Measurements from ENCODE around the gene ESPN. TPM values are rescaled to one million over a fixed set of nuclear protein-coding genes. Genes with fewer than 3 reads are reported as not detected.

Gene ESPN
- total RNA-seq, 3 donors from 2014 or later (not counting 1 experiment from before 2014, with no cell fraction given), result 1.1 to 2.0 (median 1.7) TPM

DNA sequence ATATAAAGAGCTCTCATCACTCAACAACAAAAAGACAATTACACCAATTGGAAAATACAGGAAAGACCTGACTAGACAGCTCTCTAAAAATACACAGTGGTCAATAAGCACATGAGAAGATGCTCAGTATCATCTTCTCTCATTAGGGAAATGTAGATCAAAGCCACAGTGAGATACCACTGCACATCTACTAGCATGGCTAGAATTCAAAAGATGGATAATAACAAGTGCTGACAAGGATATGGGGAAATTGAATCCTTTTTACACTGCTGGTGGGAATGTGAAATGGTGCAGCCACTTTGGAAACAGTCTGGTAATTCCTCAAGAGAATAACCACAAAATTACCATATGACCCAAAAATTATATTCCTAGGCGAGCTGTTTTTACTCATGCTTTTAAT lies 40.4 kb upstream of the ESPN start:
- Histone ChIP-seq H3K4me3 (ENCODE audit: low read length) (no peak overlapping the region), H3K27me3 (ENCODE audit: control insufficient read depth, insufficient read depth, low read length) (no peaks in the 10 kb centered on the region), H3K4me1 (ENCODE audit: control insufficient read depth, insufficient read depth, low read length) (no peaks in the 10 kb centered on the region), H3K9me3 (ENCODE audit: control insufficient read depth, insufficient read depth, low read length) (no peaks in the 10 kb centered on the region), H3K36me3 (ENCODE audit: control insufficient read depth, insufficient read depth, low read length) (no peaks in the 10 kb centered on the region), H3K27ac (ENCODE audit: low read length) (no peak overlapping the region)
- no peaks in the 10 kb centered on the region for H3K9me3 Mint-ChIP-seq
- WGBS (ENCODE audit: insufficient coverage), result 100% methylated on average over 1 of the region's 1 CpG
- H3K27me3 Mint-ChIP-seq (ENCODE audit: low read depth in 2 of 2), result no peaks in the 10 kb centered on the region
- intact Hi-C loops (cut with micrococcal nuclease), result no loop called here
- H3K4me1 Mint-ChIP-seq, result peaks cover 0 to 4% of the 10 kb centered on the region in 2 donors
- DNase-seq (no peak), ATAC-seq (no peak)
- no peak overlapping the region for H3K27ac Mint-ChIP-seq
- H3K36me3 Mint-ChIP-seq, result no peaks in the 10 kb centered on the region
- H3K4me3 Mint-ChIP-seq, result no peak overlapping the region
- no peak for TF ChIP-seq CTCF (IDR thresholded peaks at IDR 0.05)

GRCh38 chr1:6384962-6385361 lies 39.6 kb upstream of the ESPN start:
- H3K27me3 Mint-ChIP-seq (ENCODE audit: low read depth in 2 of 2), result no peaks in the 10 kb centered on the region
- WGBS (ENCODE audit: insufficient coverage), result 97% methylated on average over 5 of the region's 5 CpGs
- Histone ChIP-seq H3K9me3 (ENCODE audit: control insufficient read depth, insufficient read depth, low read length) (no peaks in the 10 kb centered on the region), H3K4me3 (ENCODE audit: low read length) (no peak overlapping the region), H3K4me1 (ENCODE audit: control insufficient read depth, insufficient read depth, low read length) (no peaks in the 10 kb centered on the region), H3K27ac (ENCODE audit: low read length) (no peak overlapping the region), H3K36me3 (ENCODE audit: control insufficient read depth, insufficient read depth, low read length) (no peaks in the 10 kb centered on the region), H3K27me3 (ENCODE audit: control insufficient read depth, insufficient read depth, low read length) (no peaks in the 10 kb centered on the region)
- H3K36me3 Mint-ChIP-seq, result no peaks in the 10 kb centered on the region
- H3K9me3 Mint-ChIP-seq, result no peaks in the 10 kb centered on the region
- intact Hi-C loops (cut with micrococcal nuclease), result no loop called here
- no peak for DNase-seq
- H3K4me1 Mint-ChIP-seq, result peaks cover 0 to 4% of the 10 kb centered on the region in 2 donors
- no peak for TF ChIP-seq CTCF (IDR thresholded peaks at IDR 0.05)
- no peak overlapping the region for H3K27ac Mint-ChIP-seq
- H3K4me3 Mint-ChIP-seq, result no peak overlapping the region
- ATAC-seq, result no peak

- 94% methylated on average over 22 of the region's 22 CpGs for WGBS (ENCODE audit: insufficient coverage)
- intact Hi-C loops (cut with micrococcal nuclease), result no loop called here
Observed at GRCh38 chr1:6385488-6386191, 38.9 kb upstream of the ESPN start.

More at GRCh38 chr1:6385488-6386191, 38.9 kb upstream of the ESPN start:
- H3K36me3 Mint-ChIP-seq, result no peaks in the 10 kb centered on the region
- no peak overlapping the region for H3K4me3 Mint-ChIP-seq
- ATAC-seq, result no peak
- Histone ChIP-seq H3K36me3 (ENCODE audit: control insufficient read depth, insufficient read depth, low read length) (no peaks in the 10 kb centered on the region), H3K4me3 (ENCODE audit: low read length) (no peak overlapping the region), H3K27me3 (ENCODE audit: control insufficient read depth, insufficient read depth, low read length) (no peaks in the 10 kb centered on the region), H3K27ac (ENCODE audit: low read length) (no peak overlapping the region), H3K9me3 (ENCODE audit: control insufficient read depth, insufficient read depth, low read length) (no peaks in the 10 kb centered on the region), H3K4me1 (ENCODE audit: control insufficient read depth, insufficient read depth, low read length) (no peaks in the 10 kb centered on the region)
- TF ChIP-seq CTCF (IDR thresholded peaks at IDR 0.05), result no peak
- H3K27me3 Mint-ChIP-seq (ENCODE audit: low read depth in 2 of 2), result no peaks in the 10 kb centered on the region
- no peak for DNase-seq
- H3K9me3 Mint-ChIP-seq, result no peaks in the 10 kb centered on the region
- H3K27ac Mint-ChIP-seq, result no peak overlapping the region
- peaks cover 0 to 4% of the 10 kb centered on the region in 2 donors for H3K4me1 Mint-ChIP-seq
